ENCODE results near the gene UNC50. TPM values are rescaled to one million over a fixed set of nuclear protein-coding genes. Genes with fewer than 3 reads are reported as not detected.

UNC50 gene
- total and polyA plus RNA-seq, 4 donors: 22.2 to 37.9 (median 29.8) TPM

GRCh38 chr2:98649135-98649991, 41.0 kb downstream of the UNC50 start:
- H3K9ac ChIP-seq (ENCODE audit: low read depth in 1 of 2, low read length in 2 of 2): no peak overlapping the region
- TF ChIP-seq RXRA (IDR thresholded peaks at IDR 0.05) (peak in 1 of 2 donors; percentile 27), CTCF (IDR thresholded peaks at IDR 0.05; ENCODE audit: low read depth, low read length, missing input control) (peak; percentile 99), FOXA1 (IDR thresholded peaks at IDR 0.05) (no peak), REST (IDR thresholded peaks at IDR 0.05) (no peak), RAD21 (IDR thresholded peaks at IDR 0.05) (peak; percentile 100)
- no peaks in the 10 kb centered on the region for H3K9me3 ChIP-seq (ENCODE audit: control insufficient read depth in 4 of 4, low read length in 3 of 4)
- peaks cover 0 to 4% (median 0%) of the 10 kb centered on the region in 4 donors for H3K36me3 ChIP-seq (ENCODE audit: control insufficient read depth in 4 of 4, insufficient read depth in 3 of 4, low read depth in 1 of 4, low read length in 3 of 4)
- H3K4me3 ChIP-seq (ENCODE audit: low read depth in 1 of 3, low read length in 3 of 3): no peak overlapping the region
- 30% methylated on average over 4 of the region's 4 CpGs for WGBS
- peak; percentile 81 for DNase-seq (ENCODE audit: low spot score)
- no peaks in the 10 kb centered on the region for H3K27me3 ChIP-seq (ENCODE audit: control insufficient read depth in 4 of 4, insufficient read depth in 4 of 4, low read length in 3 of 4)
- no peaks in the 10 kb centered on the region for H3K4me1 ChIP-seq (ENCODE audit: control insufficient read depth in 4 of 4, insufficient read depth in 4 of 4, low read length in 3 of 4)
- no peak overlapping the region for H3K27ac ChIP-seq (ENCODE audit: low read depth in 1 of 2, low read length in 2 of 2)

- H3K27me3 ChIP-seq (ENCODE audit: control insufficient read depth in 4 of 4, insufficient read depth in 4 of 4, low read length in 3 of 4): no peaks in the 10 kb centered on the region
- H3K4me1 ChIP-seq (ENCODE audit: control insufficient read depth in 4 of 4, insufficient read depth in 4 of 4, low read length in 3 of 4): no peaks in the 10 kb centered on the region
- 95% methylated on average over 1 of the region's 1 CpG for WGBS
- no peak overlapping the region for H3K27ac ChIP-seq (ENCODE audit: low read depth in 1 of 2, low read length in 2 of 2)
- H3K9me3 ChIP-seq (ENCODE audit: control insufficient read depth in 4 of 4, low read length in 3 of 4): no peaks in the 10 kb centered on the region
- H3K4me3 ChIP-seq (ENCODE audit: low read depth in 1 of 3, low read length in 3 of 3): no peak overlapping the region
- H3K9ac ChIP-seq (ENCODE audit: low read depth in 1 of 2, low read length in 2 of 2): no peak overlapping the region
- H3K36me3 ChIP-seq (ENCODE audit: control insufficient read depth in 4 of 4, insufficient read depth in 3 of 4, low read depth in 1 of 4, low read length in 3 of 4): peaks cover 0 to 4% (median 0%) of the 10 kb centered on the region in 4 donors
- DNase-seq (ENCODE audit: low spot score): no peak
- no peak for TF ChIP-seq TAF1 (conservative IDR thresholded peaks at IDR 0.05)
These were observed 41.6 kb downstream of the UNC50 start for GRCh38 chr2:98649992-98650375.

GRCh38 chr2:98650998-98651397, 42.6 kb downstream of the UNC50 start:
- no peaks in the 10 kb centered on the region for H3K27me3 ChIP-seq (ENCODE audit: control insufficient read depth in 4 of 4, insufficient read depth in 4 of 4, low read length in 3 of 4)
- H3K4me3 ChIP-seq (ENCODE audit: low read depth in 1 of 3, low read length in 3 of 3): no peak overlapping the region
- no peak overlapping the region for H3K27ac ChIP-seq (ENCODE audit: low read depth in 1 of 2, low read length in 2 of 2)
- H3K9ac ChIP-seq (ENCODE audit: low read depth in 1 of 2, low read length in 2 of 2): no peak overlapping the region
- 86% methylated on average over 1 of the region's 1 CpG for WGBS
- no peaks in the 10 kb centered on the region for H3K4me1 ChIP-seq (ENCODE audit: control insufficient read depth in 4 of 4, insufficient read depth in 4 of 4, low read length in 3 of 4)
- no peak for DNase-seq (ENCODE audit: low spot score)
- H3K9me3 ChIP-seq (ENCODE audit: control insufficient read depth in 4 of 4, low read length in 3 of 4): no peaks in the 10 kb centered on the region
- TF ChIP-seq YY1 (IDR thresholded peaks at IDR 0.05): no peak
- no peak for TF ChIP-seq GABPA (IDR thresholded peaks at IDR 0.05 in 1 of 2, conservative IDR thresholded peaks at IDR 0.05 in 1 of 2)
- TF ChIP-seq JUND (IDR thresholded peaks at IDR 0.05): no peak
- no peak for TF ChIP-seq FOXA2 (IDR thresholded peaks at IDR 0.05)
- TF ChIP-seq CTCF (IDR thresholded peaks at IDR 0.05; ENCODE audit: low read depth, low read length, missing input control): no peak
- TF ChIP-seq FOXA1 (IDR thresholded peaks at IDR 0.05): no peak
- TF ChIP-seq RXRA (IDR thresholded peaks at IDR 0.05): no peak
- TF ChIP-seq RAD21 (IDR thresholded peaks at IDR 0.05): no peak
- no peak for TF ChIP-seq HNF4A (conservative IDR thresholded peaks at IDR 0.05)
- no peak for TF ChIP-seq ATF3 (IDR thresholded peaks at IDR 0.05)
- TF ChIP-seq MAX (IDR thresholded peaks at IDR 0.05): no peak
- no peak for TF ChIP-seq ZBTB33 (IDR thresholded peaks at IDR 0.05)
- peaks cover 0 to 4% (median 0%) of the 10 kb centered on the region in 4 donors for H3K36me3 ChIP-seq (ENCODE audit: control insufficient read depth in 4 of 4, insufficient read depth in 3 of 4, low read depth in 1 of 4, low read length in 3 of 4)
